ENCODE results near the gene CLRN1. TPM values are rescaled to one million over a fixed set of nuclear protein-coding genes. Genes with fewer than 3 reads are reported as not detected.
"Not testable (repeated sequence)": the region's sequence is repeated elsewhere in the genome, so short reads cannot be mapped to it uniquely, and the experiment has no call there.

CLRN1 gene
- total RNA-seq, 3 donors from 2014 or later, result not detected

DNA sequence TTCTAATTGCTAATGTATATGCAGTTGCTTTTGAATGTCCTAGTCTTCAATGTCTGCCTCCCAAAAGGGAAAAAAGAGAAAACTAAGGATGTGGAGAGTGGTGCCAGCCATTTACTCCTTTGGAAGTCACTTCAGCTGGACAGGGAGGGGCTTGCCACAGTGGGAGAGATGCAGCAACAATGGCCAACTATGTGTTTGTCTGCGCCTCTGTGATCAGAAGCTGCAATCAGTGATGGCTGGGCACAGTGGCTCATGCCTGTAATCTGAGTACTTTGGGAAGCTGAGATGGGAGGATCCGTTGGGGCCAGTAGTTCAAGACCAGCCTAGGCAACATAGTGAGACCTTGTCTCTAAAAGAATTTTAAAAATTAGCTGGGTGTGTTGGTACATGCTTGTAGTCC is 16.7 kb upstream of the CLRN1 start:
- Histone ChIP-seq H3K9me3 (no peaks in the 10 kb centered on the region), H3K36me3 (ENCODE audit: low read depth) (no peaks in the 10 kb centered on the region), H3K4me1 (ENCODE audit: low read depth) (no peaks in the 10 kb centered on the region), H3K4me3 (no peak overlapping the region)
- intact Hi-C loops (cut with DNase I, micrococcal nuclease), result no loop called here
- no peak for DNase-seq
- no peak for ATAC-seq
- TF ChIP-seq, protein P1, sequence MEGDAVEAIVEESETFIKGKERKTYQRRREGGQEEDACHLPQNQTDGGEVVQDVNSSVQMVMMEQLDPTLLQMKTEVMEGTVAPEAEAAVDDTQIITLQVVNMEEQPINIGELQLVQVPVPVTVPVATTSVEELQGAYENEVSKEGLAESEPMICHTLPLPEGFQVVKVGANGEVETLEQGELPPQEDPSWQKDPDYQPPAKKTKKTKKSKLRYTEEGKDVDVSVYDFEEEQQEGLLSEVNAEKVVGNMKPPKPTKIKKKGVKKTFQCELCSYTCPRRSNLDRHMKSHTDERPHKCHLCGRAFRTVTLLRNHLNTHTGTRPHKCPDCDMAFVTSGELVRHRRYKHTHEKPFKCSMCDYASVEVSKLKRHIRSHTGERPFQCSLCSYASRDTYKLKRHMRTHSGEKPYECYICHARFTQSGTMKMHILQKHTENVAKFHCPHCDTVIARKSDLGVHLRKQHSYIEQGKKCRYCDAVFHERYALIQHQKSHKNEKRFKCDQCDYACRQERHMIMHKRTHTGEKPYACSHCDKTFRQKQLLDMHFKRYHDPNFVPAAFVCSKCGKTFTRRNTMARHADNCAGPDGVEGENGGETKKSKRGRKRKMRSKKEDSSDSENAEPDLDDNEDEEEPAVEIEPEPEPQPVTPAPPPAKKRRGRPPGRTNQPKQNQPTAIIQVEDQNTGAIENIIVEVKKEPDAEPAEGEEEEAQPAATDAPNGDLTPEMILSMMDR (IDR thresholded peaks at IDR 0.05), result no peak

DNA sequence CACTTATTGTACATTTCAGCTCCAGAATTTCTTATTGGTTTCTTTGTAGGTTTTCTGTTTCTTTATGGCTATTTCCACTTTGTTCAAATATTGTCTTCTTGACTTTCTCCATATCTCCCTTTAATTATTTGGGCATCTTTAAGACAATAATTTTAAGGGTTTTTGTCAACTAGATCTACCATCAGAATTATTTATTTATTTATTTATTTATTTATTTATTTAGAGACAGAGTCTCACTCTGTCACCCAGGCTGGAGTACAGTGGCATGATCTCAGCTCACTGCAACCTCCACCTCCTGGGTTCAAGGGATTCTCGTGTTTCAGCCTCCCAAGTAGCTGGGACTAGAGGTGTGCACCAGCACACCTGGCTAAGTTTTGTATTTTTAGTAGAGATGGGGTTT is 15.9 kb upstream of the CLRN1 start:
- intact Hi-C loops (cut with DNase I, micrococcal nuclease); H3K4me1 ChIP-seq (ENCODE audit: low read depth); H3K36me3 ChIP-seq (ENCODE audit: low read depth); H3K9me3 ChIP-seq; H3K4me3 ChIP-seq; DNase-seq; ATAC-seq: not testable (repeated sequence)

DNA sequence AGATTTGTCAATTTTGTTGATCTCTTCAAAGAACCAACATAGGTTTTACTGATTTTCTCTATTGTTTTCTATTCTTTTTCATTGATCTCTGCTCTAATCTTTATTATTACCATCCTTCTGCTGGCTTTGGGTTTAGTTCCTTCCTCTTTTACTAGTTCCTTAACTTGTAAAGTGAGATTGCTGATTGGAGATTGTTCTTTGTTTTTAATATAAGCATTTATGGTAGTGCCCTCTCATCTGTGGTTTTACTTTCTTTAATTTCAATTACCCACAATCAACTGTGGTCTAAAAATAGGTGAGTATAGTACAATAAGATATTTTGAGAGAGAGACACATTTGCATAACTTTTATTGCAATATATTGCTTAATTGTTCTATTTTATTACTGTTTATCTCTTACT is 13.2 kb upstream of the CLRN1 start:
- Histone ChIP-seq H3K36me3 (ENCODE audit: low read depth) (no peaks in the 10 kb centered on the region), H3K9me3 (no peaks in the 10 kb centered on the region), H3K4me3 (no peak overlapping the region), H3K4me1 (ENCODE audit: low read depth) (no peaks in the 10 kb centered on the region)
- intact Hi-C loops (cut with DNase I, micrococcal nuclease), result no loop called here
- DNase-seq (no peak), ATAC-seq (no peak)
- TF ChIP-seq, protein P1 (IDR thresholded peaks at IDR 0.05), result no peak

DNA sequence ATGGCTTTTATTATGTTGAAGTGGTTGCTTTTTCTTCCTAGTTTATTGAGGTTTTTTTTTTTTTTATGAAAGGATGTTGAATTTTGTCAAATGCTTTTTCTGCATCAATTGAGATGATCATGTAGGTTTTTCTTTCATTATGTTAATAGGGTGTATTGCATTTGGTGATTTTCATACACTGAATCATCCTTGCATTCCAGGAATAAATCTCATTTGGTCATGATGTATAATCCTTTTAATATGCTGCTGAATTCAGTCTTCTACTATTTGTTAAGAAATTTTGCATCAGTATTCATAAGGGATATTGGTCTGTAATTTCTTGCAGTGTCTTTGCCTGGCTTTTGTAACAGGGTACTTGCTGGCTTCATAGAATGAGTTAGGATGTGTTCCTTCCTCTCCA is 11.5 kb upstream of the CLRN1 start:
- H3K4me3 ChIP-seq, result no peak overlapping the region
- ATAC-seq (no peak), DNase-seq (no peak)
- H3K4me1 ChIP-seq (ENCODE audit: low read depth), result no peaks in the 10 kb centered on the region
- TF ChIP-seq, protein P1 (IDR thresholded peaks at IDR 0.05), result no peak
- no peaks in the 10 kb centered on the region for H3K9me3 ChIP-seq
- H3K36me3 ChIP-seq (ENCODE audit: low read depth), result no peaks in the 10 kb centered on the region
- intact Hi-C loops (cut with DNase I, micrococcal nuclease), result no loop called here

DNA sequence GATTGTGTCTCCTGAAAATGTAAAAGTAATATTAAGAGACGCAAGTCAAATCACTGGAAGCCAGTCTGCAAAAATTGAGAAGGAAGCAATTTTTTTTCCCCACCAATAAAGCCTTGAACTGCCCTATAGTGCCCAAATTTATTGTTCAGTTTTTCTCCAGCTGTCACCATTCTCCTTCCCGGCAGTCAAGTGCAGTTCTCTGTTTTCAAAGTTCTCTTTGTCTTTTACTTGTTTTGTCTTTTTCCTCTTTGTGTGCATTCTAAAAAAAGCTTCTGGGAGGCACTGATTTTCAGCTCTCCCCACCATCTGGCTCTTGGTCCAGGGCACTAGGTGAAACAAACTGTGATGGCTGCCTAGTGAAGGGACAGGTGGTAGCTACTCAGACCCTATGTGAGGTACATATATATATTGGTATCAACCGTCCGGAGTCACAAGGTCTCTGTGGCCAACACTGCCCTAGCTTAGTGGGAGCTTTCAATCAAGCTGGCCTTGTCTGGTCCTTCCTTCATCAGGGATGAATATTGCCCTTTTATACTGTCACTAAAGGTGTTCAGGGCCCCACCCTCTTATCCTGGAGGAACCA is 6.1 kb upstream of the CLRN1 start:
- Histone ChIP-seq H3K4me3 (no peak overlapping the region), H3K4me1 (ENCODE audit: low read depth) (no peaks in the 10 kb centered on the region), H3K36me3 (ENCODE audit: low read depth) (no peaks in the 10 kb centered on the region), H3K9me3 (no peaks in the 10 kb centered on the region)
- DNase-seq, result no peak
- TF ChIP-seq, protein P1 (IDR thresholded peaks at IDR 0.05), result no peak
- intact Hi-C loops (cut with DNase I, micrococcal nuclease), result no loop called here
- ATAC-seq, result no peak

DNA sequence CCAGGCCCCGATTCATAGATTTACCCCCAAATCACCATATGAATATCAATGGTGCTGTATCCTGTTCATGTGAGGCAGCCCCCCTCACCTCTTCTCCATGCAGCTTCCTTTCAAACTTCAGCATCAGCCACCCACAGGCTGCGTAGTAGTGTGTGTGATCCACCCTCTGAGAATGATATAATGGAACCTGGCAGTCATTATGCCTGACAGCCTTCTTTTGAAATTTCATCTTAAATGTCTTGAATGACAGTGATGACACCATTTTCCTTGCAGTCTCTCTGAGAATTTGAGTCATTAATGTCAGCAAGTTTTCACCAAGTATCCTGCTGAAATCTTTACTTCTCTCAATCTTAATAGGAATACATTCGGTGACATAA is 3.5 kb upstream of the CLRN1 start:
- Histone ChIP-seq H3K36me3 (ENCODE audit: low read depth) (no peaks in the 10 kb centered on the region), H3K9me3 (no peaks in the 10 kb centered on the region), H3K4me3 (no peak overlapping the region), H3K4me1 (ENCODE audit: low read depth) (no peaks in the 10 kb centered on the region)
- no peak for DNase-seq
- TF ChIP-seq, protein P1 (IDR thresholded peaks at IDR 0.05), result no peak
- ATAC-seq, result no peak
- intact Hi-C loops (cut with DNase I, micrococcal nuclease), result no loop called here

Data from mucosa of descending colon (tissue), 3 donors.